Activated CD8-positive, alpha-beta T cell treated with anti-CD3 and anti-CD28 coated beads for 36 hours (primary cell): ENCODE data around the gene KAZN. TPM values are rescaled to one million over a fixed set of nuclear protein-coding genes. Genes with fewer than 3 reads are reported as not detected.

Source experiments
- ATAC-seq: fragments of 200-7000 bp; cut with Tn5 transposase; one replicate; pipeline ENCODE4 v1.10.0; 2021; ENCODE audit warnings: mild to moderate bottlenecking, moderate library complexity
- CTCF ChIA-PET: fragments of 350-600 bp; sonication (Branson Sonifier 250); formaldehyde crosslinking; loops from one replicate; lab custom pipeline; 2021; ENCODE audit warnings: antibody characterized with exemption; lab: Charles Lee
- POLR2A ChIA-PET: fragments of 350-600 bp; sonication (Branson Sonifier 250); formaldehyde crosslinking; loops from one replicate; lab custom pipeline; 2021; ENCODE audit warnings: antibody characterized with exemption; lab: Charles Lee
- DNase-seq: peaks from one replicate; pipeline ENCODE4 v3.0.0-alpha.2; 2020
- H3K27ac Mint-ChIP-seq: one replicate; pipeline ENCODE4 v1.8.0; 2021; ENCODE audit warnings: mild to moderate bottlenecking, mixed read lengths
- H3K27me3 Mint-ChIP-seq: one replicate; pipeline ENCODE4 v1.8.0; 2021; ENCODE audit warnings: mixed read lengths
- H3K36me3 Mint-ChIP-seq: one replicate; pipeline ENCODE4 v1.8.0; 2021; ENCODE audit warnings: low read depth, mixed read lengths
- H3K4me1 Mint-ChIP-seq: one replicate; pipeline ENCODE4 v1.8.0; 2021; ENCODE audit warnings: low read depth, mixed read lengths
- H3K4me3 Mint-ChIP-seq: one replicate; pipeline ENCODE4 v1.8.0; 2021; ENCODE audit warnings: mild to moderate bottlenecking, moderate library complexity, mixed read lengths
- H3K9me3 Mint-ChIP-seq: one replicate; pipeline ENCODE4 v1.8.0; 2021; ENCODE audit warnings: mixed read lengths
- CTCF ChIP-seq: fragments of 200-600 bp; IDR thresholded peaks from one replicate; pipeline ENCODE4 v1.8.0; 2022; ENCODE audit warnings: antibody characterized with exemption, mild to moderate bottlenecking
- intact Hi-C: fragments of 100-400 bp; cut with micrococcal nuclease; formaldehyde crosslinking; loops from one replicate; pipeline ENCODE4 v1.10.0; 2022
- total RNA-seq, 2 experiments: library from RNA; stranded (reverse); gene quantifications; one replicate each; pipeline ENCODE4 v1.2.3, GENCODE V29; 2021

KAZN gene
- total RNA-seq, 2 experiments from 2014 or later: 1.7 to 1.9 TPM

DNA sequence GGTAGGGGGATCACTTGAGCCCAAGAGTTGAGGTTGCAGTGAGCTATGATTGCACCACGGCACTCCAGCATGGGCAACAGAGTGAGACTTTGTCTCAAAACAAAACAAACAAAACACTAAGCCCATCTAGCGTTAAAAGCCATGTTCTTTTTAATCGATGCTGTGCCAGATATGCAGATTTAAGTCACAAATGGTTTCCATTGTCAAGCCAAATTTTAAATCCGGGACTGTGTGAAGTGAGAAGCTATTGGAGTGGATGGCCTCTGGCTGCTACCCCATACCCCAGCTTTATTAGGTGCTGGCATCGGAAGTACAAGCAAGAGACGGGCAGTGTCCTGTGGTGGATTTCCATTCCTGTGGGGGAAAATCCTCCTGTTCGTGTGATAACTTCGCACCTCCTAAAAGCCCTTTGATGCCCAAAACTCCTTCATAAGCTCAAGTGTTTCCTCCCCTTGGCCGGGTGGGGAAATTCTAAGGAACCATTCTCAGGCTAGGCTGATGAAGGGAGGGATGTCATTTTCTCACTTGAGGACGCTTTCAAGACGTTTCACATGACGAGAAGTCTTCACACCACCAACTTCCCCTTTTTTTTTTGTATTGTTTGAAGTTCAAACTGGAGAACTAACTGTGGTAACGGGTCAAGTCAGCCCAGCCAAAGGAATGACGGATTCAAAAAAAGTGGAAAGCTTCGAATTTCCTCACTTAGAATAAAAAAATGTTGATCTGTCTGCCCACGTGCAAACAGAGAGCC lies 140.8 kb downstream of the KAZN start:
- H3K9me3 Mint-ChIP-seq: no peaks in the 10 kb centered on the region
- H3K27me3 Mint-ChIP-seq: peaks cover 29% of the 10 kb centered on the region
- no peaks in the 10 kb centered on the region for H3K4me1 Mint-ChIP-seq
- DNase-seq (no peak), ATAC-seq (no peak)
- no peaks in the 10 kb centered on the region for H3K36me3 Mint-ChIP-seq
- ChIA-PET CTCF (no interaction called here), POLR2A (interaction anchor here (0.7 kb wide), 1 partner anchor 262 kb away, joined by 4 read pairs; no protein-coding TSS in a partner anchor)
- no peak for TF ChIP-seq CTCF
- intact Hi-C loops: no loop called here
- no peak overlapping the region for H3K4me3 Mint-ChIP-seq
- H3K27ac Mint-ChIP-seq: no peak overlapping the region

DNA sequence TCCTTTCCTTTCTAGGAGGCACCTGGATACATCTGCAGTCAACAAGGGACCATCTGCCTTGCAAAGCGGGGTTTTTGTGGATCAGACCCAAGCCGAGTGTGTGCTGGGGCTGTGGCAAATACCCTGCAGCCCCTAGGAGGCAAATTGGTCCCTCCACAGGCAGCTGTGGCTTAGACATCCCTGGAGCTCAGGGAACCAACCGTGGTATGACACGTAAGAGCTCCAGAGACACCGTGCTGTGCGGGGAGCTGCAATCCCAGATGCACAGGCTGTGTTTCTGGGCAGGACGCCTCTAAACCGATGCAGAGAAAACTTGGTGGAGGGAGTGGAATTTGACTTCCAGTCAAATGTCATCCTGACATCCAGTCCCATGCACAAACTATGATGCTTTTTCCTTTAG lies 141.5 kb downstream of the KAZN start:
- Mint-ChIP-seq H3K27me3 (peaks cover 27% of the 10 kb centered on the region), H3K36me3 (no peaks in the 10 kb centered on the region), H3K27ac (no peak overlapping the region), H3K4me1 (no peaks in the 10 kb centered on the region), H3K9me3 (no peaks in the 10 kb centered on the region), H3K4me3 (no peak overlapping the region)
- DNase-seq: no peak
- intact Hi-C loops: no loop called here
- CTCF ChIA-PET: no interaction called here
- POLR2A ChIA-PET: no interaction called here
- ATAC-seq: no peak
- TF ChIP-seq CTCF: no peak

DNA sequence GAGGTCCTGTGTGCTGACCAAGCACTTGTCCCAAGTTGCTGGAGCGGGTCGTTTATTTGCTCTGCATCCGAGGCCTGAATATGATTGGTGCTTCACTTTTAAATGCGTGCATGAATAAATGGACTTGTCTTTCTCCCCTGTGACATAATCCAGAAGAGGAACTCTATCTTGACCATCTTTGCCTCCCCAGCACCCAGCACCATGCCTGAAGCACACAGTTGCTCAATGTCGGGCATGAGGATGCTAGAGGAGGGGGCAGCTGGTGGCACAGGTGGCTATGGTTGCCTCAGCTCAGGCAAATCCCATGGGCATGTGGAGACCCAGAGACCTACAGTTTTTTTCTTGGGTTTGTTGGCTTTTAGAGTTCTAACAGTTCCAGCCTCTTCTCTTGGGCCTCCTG lies 142.6 kb downstream of the KAZN start:
- ChIA-PET POLR2A (no interaction called here), CTCF (no interaction called here)
- no peak overlapping the region for H3K4me3 Mint-ChIP-seq
- H3K9me3 Mint-ChIP-seq: no peaks in the 10 kb centered on the region
- TF ChIP-seq CTCF: no peak
- ATAC-seq (no peak), DNase-seq (no peak)
- no peaks in the 10 kb centered on the region for H3K4me1 Mint-ChIP-seq
- intact Hi-C loops: no loop called here
- H3K27ac Mint-ChIP-seq: no peak overlapping the region
- H3K36me3 Mint-ChIP-seq: no peaks in the 10 kb centered on the region
- peaks cover 25% of the 10 kb centered on the region for H3K27me3 Mint-ChIP-seq

DNA sequence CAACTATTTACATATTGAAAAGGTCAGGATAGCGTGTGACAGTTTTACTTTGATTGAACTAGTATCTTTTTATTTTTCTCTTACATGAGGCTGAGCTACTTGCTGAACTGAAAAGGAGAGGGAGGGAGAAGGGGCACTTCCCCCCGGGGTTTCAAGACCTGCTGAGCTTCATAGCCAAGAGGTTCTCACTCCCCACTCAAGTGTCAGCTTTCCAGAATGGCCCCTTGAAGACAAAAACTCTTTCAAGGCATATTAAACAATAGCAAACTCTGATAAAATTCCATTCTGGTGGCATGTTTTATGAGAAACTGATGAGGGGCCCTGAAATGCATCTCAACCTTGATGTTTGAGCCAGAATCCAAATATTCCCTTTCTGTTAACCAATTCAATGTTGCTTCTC lies 143.0 kb downstream of the KAZN start:
- ChIA-PET CTCF (interaction anchor here (1.0 kb wide), 1 partner anchor 9 kb away, joined by 3 read pairs; no protein-coding TSS in a partner anchor), POLR2A (no interaction called here)
- no peak for DNase-seq
- ATAC-seq: no peak
- H3K27ac Mint-ChIP-seq: no peak overlapping the region
- TF ChIP-seq CTCF: no peak
- H3K36me3 Mint-ChIP-seq: no peaks in the 10 kb centered on the region
- intact Hi-C loops: no loop called here
- H3K4me3 Mint-ChIP-seq: no peak overlapping the region
- H3K27me3 Mint-ChIP-seq: peaks cover 25% of the 10 kb centered on the region
- H3K9me3 Mint-ChIP-seq: no peaks in the 10 kb centered on the region
- H3K4me1 Mint-ChIP-seq: no peaks in the 10 kb centered on the region

DNA sequence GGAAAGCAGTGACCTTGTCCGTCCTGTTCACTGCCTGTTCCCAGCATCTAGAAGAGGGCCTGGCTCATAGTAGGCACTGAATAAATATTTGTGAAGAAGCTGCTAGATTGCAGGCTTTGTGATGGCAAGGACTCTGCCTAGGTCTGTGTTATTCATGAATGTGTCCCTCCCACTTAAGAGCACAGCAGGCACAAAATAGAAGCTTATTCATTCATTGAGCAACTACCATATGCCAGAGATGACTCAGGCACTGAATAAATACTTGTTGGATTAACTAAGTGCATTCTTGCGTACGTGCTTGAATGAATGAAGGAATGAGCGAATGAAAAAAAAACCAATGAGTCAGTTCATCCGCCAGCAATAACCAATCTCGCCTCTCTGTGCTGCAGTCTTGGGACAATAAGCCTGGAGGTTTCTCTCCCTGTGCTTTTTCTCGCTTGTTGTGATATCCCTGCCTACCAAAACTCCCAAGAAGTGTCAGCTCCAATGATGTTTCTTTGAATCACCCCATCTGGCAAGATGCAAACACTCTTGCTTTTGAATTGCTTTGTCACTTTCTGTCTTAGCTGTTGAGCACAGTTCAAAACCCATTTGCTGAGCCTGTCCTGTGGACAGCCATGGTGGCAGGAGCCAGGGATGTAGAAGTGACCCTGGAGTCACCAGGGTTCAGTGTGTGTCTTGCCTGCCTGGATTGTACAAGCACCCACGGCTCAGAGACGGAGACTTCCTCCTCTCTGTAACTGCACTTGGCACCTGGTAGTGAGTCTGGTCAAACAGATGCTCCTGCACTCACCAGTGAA lies 143.9 kb downstream of the KAZN start:
- Mint-ChIP-seq H3K27ac (no peak overlapping the region), H3K27me3 (peaks cover 20% of the 10 kb centered on the region), H3K4me1 (no peaks in the 10 kb centered on the region), H3K36me3 (no peaks in the 10 kb centered on the region), H3K9me3 (no peaks in the 10 kb centered on the region), H3K4me3 (no peak overlapping the region)
- ChIA-PET CTCF (interaction anchor here (1.0 kb wide), 1 partner anchor 10 kb away, joined by 3 read pairs; no protein-coding TSS in a partner anchor), POLR2A (no interaction called here)
- intact Hi-C loops: no loop called here
- no peak for TF ChIP-seq CTCF
- no peak for ATAC-seq
- DNase-seq: no peak
